ENCODE data around the gene UBIAD1.
A peak's percentile ranks its signal among the peaks of the same experiment; 100 is the strongest.
"Not testable (repeated sequence)": the region's sequence is repeated elsewhere in the genome, so short reads cannot be mapped to it uniquely, and the experiment has no call there.

Gene UBIAD1

DNA sequence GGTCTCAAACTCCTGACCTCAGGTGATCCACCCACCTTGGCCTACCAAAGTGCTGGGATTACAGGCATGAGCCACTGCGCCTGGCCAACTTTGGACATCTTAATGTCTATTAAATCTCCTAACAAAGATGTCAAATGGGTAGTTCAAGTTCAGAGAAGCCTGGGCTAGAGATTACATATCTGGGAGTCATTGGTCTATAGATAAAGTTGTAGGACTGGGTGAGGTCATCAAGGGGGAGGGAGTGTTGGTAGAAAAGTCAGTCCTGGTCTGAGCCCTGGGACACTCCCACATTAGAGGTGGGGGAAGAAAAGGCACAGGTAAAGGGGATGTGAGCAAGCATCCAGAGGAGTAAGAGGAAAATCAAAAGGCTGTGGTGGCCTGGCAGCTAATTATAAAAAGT lies 6.6 kb downstream of the UBIAD1 start:
- DNase-seq, result no peak

DNA sequence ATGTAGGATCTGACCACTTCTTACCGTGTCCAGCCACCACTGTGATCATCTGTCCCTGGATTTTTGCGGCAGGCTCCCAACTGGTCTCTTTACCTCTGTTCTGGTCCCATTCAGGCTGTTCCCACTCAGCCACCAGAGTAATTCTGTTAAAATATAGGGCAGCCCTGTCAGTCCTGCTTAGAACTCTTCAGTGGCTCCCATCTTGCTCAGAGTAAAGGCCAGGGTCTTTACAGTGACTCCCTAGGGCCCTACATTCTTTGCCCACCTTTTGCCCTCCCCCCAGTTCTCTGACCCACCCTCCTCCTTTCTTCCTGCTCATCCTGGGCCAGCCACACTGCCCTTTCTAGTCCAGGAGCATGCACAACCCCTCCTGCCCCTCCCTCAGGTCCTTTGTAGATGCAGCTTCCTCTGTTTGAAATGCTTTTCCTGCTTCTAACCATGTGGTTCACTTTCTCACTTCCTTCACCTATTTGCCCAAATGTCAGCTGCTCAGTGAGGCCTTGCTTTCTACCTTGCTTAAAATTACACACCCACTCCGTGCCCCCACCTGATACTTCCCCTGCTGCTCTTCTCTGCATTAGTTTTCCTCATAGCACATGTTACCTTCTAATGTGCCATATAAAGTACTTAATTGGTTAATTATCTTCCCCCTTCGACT lies 7.8 kb downstream of the UBIAD1 start:
- DNase-seq, result no peak

DNA sequence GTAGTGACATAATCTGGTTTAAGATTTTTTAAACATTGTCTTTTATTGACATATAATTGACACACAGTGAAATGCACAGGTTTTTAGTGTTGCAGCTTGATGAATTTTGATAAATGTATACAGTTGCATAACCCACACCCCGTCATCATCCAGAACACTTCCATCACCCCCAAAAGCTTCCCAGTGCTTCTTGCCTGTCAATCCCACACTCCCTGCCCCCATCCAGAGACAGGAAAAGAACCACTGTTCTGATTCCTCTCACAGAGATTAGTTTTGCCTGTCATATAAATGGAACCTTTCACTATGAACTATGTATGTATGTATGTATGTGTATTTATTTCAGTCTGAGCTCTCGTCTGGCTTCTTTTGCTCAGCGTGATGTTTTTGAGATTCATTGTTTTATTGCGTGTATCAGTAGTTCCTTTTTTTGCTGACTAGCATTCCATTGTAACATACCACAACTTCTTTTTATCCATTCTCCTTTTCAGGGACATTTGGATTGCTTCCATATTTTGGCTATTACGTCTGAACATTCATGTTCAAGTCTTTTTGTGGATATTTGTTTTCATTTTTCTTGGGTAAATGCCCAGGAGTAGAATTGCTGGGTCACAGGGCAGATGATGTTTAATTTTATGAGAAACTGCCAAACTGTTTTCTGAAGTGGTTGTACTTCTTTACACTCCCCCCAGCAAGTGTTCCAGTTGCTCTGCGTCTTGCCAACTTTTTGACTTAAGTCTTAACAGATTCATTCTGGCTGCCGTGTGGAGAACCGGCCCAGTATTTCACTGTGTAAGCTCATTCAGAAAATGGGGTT lies 8.7 kb downstream of the UBIAD1 start:
- DNase-seq, result no peak

DNA sequence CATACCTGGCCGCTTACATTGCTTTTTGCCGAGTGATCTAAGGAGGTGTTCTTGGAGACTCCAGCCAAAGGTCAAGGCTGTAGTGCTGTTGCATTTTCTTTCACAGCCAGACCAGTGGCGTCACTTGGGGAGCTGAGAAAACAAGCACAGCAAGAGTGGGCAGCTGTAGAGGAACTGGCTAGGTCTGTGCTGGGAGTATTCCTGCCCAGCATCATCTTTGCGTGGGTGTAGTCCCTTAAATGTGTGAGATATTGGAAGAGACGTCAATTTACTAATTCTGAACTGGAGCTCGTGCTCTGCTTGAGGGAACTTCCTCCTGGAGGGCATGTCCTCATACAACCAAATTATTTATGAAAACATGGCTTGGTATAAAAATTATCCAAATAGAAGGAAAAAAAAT lies 10.2 kb downstream of the UBIAD1 start:
- no peak for DNase-seq

GRCh38 chr1:11284784-11285183 lies 11.8 kb downstream of the UBIAD1 start:
- DNase-seq, result no peak

GRCh38 chr1:11285883-11286734 lies 13.1 kb downstream of the UBIAD1 start:
- peak in 5 of 14 donors; percentile 16 to 48 (median 34) for DNase-seq

DNA sequence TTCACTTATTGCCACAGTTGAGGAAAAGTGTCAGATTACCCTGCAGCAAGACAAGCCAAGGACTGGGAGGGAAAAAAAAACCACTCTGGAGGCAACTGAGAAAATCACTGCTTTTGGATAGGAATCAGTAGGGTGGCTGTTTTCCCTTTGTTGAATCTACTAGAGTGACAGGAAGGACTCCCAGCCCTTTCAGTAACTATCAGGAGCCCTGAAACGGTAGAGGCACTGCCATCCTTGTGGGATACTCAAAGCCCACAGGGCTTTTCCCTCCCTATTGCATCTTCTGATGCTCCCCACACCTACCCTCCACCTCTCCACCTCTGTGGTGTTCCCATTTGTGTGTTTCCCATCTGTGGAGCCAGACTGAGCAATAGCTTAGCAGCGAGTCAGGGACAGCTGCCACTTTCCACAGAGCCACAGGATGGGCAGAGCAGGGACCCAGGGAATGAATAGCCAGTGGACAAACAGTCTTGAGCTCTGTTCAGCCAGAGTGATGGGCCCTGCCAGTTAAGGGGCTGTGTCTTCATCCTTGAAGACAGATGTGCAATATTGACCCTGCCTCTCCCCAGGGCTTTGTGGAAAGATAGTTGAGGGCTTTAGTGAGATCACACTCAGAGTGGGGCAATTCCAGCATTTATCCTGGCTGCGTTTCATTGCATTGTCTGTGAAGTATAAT lies 13.9 kb downstream of the UBIAD1 start:
- peak in 4 of 14 donors; percentile 19 to 44 (median 27) for DNase-seq

GRCh38 chr1:11289064-11289463 lies 16.1 kb downstream of the UBIAD1 start:
- no peak for DNase-seq

DNA sequence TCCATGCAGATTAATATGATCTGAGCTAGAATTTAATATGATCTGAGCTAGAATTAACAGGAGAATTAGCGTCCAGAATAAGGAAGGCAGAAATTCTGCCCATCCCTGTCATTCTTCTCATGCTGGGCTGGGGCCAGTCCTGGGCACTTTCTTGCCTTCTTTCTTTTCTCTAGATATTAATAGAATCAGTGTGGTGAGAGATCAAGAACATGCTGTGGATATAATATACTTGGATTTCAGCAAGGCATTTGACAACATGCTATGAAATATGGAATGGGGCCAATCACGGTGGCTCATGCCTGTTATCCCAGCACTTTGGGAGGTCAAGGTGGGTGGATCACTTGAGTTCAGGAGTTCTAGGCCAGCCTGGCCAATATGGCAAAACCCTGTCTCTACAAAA lies 18.1 kb downstream of the UBIAD1 start:
- DNase-seq, result no peak

- no peak for DNase-seq
Observed at GRCh38 chr1:11293856-11294255, 20.9 kb downstream of the UBIAD1 start.

DNA sequence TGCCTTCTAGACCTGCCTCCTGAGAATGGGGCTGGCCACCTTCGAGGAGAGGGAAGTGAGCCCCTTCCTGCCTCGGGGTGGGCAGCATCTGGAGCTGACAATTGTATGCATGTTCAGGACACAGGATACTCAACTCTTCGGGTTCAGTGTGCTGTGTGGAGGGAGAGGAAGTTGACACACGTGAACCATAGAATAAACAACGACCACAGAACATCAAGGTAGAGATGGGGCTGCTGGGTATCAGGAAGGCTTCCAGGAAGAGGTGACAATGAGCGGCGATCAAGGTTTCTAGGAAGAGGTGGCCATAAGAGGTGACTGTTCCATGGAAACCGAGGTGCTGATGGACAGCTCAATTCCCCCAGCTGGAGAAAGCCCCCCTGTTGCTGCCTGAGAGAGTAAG lies 22.0 kb downstream of the UBIAD1 start:
- DNase-seq, result no peak

- DNase-seq, result no peak
Observed at GRCh38 chr1:11295905-11296304, 22.9 kb downstream of the UBIAD1 start.

DNA sequence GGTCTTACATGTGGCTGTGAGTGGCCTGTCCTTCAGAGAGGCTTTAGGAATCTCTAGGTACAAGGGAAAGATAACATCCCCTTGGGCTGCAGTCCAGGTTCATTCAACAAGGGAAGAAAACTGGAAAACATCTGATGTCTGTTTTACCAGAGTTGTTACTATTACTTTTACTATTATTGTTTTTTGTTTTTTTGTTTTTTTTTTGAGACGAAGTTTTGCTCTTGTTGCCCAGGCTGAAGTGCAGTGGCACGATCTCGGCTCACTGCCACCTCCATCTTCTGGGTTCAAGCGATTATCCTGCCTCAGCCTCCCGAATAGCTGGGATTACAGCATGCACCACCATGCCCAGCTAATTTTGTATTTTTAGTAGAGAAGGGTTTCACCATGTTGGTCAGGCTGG lies 24.8 kb downstream of the UBIAD1 start:
- not testable (repeated sequence) for DNase-seq

GRCh38 chr1:11298390-11299224 lies 25.6 kb downstream of the UBIAD1 start:
- DNase-seq, result no peak

DNA sequence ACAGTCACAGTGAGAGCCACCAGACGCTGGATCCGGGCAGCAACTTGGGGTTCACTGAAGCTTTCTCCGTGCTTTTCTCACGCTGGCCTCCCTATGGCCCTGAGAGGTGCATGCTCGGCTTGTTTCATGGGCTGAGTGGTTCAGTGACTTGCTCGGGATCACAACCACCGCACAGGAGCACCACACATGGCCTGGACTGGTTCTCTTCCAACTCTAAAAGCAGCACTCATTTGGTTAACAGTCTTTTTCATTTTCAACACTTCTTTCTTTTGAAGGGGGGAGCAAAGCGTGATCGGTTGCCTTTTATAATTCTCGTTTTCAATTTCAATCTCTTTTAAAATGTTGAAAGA lies 26.2 kb downstream of the UBIAD1 start:
- DNase-seq, result no peak

- peak in 11 of 14 donors; percentile 31 to 69 (median 56) for DNase-seq
Observed at GRCh38 chr1:11301601-11302000, 28.6 kb downstream of the UBIAD1 start.

DNA sequence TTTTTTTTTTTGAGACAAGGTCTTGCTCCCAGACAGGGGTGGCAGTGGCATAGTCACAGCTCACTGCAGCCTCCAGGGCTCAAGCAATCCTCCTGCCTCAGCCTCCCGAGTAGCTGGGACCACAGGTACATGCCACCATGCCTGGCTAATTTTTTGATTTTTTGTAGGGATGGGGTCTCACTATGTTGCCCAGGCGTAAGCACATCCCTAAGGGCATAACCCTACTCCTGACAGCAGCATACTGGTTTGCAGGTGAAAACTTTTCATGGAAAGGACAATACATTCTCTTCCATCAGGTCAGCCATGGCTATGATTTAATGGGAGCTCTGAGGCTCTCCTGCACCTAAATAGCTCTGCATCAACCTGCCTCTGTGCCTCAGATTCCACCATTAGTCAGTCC lies 29.4 kb downstream of the UBIAD1 start:
- DNase-seq, result no peak

- DNase-seq, result not testable (repeated sequence)
Observed at GRCh38 chr1:11305516-11305915, 32.5 kb downstream of the UBIAD1 start.

DNA sequence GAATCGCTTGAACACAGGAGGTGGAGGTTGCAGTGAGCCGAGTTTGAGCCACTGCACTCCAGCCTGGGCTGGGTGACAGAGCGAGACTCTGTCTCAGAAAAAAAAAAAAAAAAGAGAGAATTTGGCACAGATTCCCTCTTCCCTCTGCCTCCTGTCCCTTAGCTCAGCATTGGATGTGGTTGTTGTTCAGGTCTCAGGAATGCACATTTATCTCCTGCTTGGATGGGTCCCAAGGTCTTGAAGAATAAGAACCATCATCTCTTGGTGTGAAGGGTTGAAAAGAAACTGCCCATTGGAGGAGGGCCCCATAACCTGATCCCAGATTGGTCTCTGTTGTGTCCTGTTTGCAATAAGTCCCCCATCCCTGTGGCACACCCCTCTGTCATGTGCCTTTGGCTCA lies 34.9 kb downstream of the UBIAD1 start:
- DNase-seq, result peak in 1 of 14 donors; percentile 3

- no peak for DNase-seq
Observed at GRCh38 chr1:11308699-11309224, 35.8 kb downstream of the UBIAD1 start.

- DNase-seq, result no peak
Observed at GRCh38 chr1:11309385-11309784, 36.4 kb downstream of the UBIAD1 start.
